HG03457 (cell line): ENCODE measurements around the gene RPL41.
"Not testable (repeated sequence)": the region's sequence is repeated elsewhere in the genome, so short reads cannot be mapped to it uniquely, and the experiment has no call there.

ENCODE experiments used
- ATAC-seq: cut with Tn5 transposase; IDR thresholded peaks from one replicate; pipeline ENCODE4 v1.9.1; 2021; ENCODE audit warnings: moderate number of reproducible peaks; ENCODE audit not compliant: unreplicated experiment

Gene RPL41

DNA sequence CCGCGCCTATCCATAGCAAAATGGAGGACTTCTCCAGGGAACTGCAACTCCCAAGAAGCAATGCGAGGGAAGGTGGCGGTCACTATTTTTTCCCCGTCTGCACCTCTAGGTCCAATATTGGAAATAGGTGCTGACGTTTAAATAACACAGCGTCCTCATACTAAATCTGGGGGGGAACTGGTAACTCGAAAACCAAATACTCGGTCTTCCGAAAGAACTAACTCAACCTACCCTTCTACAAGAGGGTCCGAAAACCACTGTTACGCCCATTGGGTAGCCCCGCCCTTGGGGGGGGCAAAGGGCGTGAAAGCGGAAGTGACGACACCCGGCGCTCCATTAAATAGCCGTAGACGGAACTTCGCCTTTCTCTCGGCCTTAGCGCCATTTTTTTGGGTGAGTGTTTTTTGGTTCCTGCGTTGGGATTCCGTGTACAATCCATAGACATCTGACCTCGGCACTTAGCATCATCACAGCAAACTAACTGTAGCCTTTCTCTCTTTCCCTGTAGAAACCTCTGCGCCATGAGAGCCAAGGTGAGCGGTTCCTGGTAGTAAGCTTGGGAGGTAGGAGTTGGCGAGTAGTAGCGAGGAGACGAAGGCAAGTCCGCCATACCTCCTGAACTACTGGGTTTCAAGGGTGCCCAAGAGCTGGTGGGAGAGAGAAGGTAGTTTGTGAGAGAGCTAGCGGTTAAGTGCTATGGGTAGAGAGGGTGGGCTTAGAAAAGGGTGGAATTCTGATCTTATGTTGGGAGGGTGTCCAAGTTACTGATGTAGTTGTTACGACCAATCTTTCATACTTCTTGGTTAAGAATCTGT, at the start of gene RPL41:
Gene RPL41 (plus strand): TSS at position 367 of the 815 bp plus-strand sequence.
- peak; percentile 35 for ATAC-seq

DNA sequence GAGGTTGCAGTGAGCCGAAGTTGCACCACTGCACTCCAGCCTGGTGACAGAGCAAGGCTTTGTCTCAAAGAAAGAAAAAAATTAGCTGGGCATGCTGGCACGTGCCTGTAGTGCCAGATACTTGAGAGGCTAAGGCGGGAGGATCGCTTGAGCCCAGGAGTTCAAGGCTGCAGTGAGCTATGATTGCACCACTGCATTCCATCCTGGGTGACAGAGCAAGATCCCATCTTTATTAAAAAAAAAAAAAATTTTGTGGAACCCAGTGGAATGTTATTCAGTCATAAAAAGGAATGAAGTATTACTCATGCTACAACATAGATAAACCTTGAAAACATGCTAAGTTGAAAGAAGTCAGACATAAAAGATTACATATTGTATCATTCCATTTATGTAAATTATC, 44.8 kb upstream of the RPL41 start:
- no peak for ATAC-seq

DNA sequence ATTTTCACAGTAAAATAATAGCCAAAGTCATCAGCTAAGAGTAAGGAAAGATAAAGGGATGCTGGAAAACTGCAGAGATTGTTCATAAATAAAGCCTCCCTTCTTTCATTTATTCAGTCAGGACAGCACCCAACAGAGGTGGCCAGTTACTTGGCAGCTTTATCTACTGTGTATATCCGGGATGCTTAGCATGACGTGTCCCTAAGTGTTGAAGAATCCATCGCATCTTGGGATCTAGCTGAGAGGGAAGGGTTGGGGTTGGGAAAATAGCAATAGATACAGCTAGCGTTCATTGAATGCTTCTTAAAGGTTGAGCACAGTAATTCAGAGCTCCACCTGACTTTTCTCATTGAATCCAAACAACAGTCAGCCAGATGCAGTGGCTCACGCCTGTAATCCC, 42.0 kb upstream of the RPL41 start:
- ATAC-seq, result no peak

GRCh38 chr12:56077966-56078365, 38.5 kb upstream of the RPL41 start:
- ATAC-seq, result not testable (repeated sequence)

- ATAC-seq, result no peak
These were observed 38.0 kb upstream of the RPL41 start for GRCh38 chr12:56078427-56078826.

GRCh38 chr12:56078931-56079722, 37.3 kb upstream of the RPL41 start:
- ATAC-seq, result no peak

DNA sequence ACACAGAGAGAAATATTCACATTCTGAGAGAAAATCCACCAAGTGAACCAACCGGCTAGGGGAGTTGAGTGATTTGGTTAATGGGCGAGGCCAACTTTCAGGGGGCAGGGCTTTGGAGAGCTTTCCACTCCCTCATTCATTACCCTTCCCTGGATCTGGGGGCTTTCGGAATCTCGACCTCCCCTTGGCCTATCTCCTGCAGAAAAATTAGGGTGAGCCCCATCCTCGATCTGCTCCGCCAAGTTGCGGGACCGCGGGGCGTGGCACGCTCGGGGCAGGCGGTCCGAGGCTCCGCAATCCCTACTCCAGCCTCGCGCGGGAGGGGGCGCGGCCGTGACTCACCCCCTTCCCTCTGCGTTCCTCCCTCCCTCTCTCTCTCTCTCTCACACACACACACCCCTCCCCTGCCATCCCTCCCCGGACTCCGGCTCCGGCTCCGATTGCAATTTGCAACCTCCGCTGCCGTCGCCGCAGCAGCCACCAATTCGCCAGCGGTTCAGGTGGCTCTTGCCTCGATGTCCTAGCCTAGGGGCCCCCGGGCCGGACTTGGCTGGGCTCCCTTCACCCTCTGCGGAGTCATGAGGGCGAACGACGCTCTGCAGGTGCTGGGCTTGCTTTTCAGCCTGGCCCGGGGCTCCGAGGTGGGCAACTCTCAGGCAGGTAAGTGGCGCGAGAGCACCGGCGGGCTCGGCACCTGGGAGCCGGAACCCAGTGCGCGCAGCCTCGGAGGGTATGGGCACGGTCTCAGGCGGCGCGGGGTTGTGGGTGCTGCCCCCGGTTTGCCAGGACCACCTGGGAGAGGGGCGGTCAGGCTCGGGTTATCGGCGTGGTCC, 36.5 kb upstream of the RPL41 start, which contains the start of gene ERBB3:
Gene ERBB3 (plus strand): TSS at position 443 of the 833 bp plus-strand sequence. CDS start 136 bp downstream, at position 579.
- ATAC-seq, result no peak

DNA sequence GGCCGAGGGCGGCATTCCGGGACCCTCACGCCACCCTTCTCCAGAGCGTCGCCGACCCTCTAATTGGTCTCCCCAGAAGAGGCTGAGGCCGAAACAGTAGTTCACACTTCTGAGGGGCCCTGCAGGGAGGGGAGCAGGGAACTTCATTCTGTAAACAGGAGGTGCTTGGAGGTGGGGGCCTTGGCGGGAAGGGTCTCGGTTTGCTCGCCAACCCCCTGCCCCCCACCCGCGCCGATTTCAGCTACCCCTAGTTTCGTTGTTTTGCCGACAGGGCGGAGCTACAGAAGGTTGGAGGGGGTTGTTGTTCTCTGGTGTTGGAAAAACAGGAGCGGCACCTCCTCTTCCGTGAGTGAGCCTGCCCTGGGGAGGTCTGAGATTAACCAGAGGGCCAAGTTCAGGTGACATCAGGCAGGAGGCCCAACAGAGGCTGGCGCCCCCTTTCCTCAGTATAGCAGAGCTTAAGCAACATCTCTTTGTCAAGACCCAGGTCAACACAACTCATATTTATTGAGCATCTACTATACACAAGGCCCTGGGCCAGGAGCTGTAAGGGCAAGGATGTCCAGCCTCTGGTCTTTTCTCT, 35.8 kb upstream of the RPL41 start:
- no peak for ATAC-seq

- ATAC-seq, result no peak
These were observed 34.8 kb upstream of the RPL41 start for GRCh38 chr12:56081393-56082347.

DNA sequence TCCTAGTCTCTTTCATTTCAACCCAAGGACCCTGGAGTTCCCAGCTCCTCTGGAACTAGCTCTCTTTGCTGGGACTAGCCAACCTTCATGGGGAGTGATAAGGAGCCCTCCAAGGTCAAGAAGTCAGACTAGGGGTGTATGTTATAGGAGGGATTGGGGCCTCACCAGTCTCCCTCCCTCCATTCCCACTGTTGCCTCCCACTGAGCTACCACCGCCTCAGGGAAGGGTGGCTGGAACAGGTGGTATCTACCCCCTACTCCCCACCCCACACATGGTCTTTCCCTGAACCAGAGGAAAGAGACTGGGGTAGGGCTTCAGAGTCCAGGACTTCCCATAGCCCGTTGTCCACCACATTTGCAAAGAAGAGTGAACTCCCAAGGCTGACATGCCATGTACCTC, 34.1 kb upstream of the RPL41 start:
- no peak for ATAC-seq

DNA sequence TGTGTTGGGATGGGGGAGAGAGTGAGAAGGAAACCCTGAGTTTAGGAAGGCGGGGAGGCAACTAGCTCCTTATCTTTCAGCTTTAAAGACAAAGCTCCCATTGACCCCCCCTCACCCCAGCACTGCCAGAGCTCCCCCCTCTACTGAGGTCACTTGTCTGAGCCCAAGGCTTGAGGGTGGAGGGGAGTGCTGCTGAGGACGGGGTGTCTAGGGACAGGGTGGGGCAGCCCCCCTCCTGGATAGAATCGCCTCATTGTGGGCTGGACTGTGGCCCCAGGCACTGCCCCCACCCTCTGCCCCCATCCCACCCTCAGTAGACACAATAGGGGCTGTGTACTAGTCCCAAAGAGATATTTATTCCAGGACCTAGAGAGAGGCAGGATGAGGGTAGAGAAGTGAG, 33.5 kb upstream of the RPL41 start:
- no peak for ATAC-seq

GRCh38 chr12:56084958-56085543, 31.4 kb upstream of the RPL41 start:
- ATAC-seq, result no peak

- no peak for ATAC-seq
These were observed 30.3 kb upstream of the RPL41 start for GRCh38 chr12:56086096-56086495.

- ATAC-seq, result no peak
These were observed 29.8 kb upstream of the RPL41 start for GRCh38 chr12:56086608-56087007.

DNA sequence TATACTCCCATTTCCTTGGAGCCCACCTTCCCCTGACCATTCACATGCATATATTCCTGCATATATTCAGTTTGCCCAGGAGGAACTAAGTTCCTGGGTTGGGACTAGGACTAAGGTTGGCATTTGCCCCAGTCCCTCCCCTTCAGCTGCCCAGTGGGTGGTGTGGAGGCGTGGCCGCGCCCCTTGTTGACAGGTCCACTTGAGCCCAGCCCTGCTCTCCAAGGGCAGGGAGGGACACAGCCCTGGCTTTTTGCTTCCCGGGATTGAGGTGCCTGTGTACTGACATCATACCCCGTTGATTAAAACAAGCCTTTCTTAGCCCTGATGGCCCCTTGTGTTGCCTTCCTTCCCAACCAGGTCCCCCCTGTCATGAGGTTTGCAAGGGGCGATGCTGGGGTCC, 29.2 kb upstream of the RPL41 start:
- no peak for ATAC-seq

DNA sequence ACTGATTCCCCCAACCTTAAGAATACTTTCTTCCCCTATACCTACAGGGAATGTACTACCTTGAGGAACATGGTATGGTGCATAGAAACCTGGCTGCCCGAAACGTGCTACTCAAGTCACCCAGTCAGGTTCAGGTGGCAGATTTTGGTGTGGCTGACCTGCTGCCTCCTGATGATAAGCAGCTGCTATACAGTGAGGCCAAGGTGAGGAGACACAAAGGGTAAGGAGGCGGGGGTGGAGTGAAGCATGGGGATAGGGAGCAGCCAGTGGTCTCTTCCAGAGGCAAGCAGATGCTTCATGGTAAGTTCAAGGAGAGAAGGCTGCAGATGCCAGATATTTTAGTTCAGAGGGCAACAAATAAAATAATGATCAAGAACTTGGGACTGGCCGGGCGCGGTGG, 18.7 kb upstream of the RPL41 start:
- no peak for ATAC-seq

DNA sequence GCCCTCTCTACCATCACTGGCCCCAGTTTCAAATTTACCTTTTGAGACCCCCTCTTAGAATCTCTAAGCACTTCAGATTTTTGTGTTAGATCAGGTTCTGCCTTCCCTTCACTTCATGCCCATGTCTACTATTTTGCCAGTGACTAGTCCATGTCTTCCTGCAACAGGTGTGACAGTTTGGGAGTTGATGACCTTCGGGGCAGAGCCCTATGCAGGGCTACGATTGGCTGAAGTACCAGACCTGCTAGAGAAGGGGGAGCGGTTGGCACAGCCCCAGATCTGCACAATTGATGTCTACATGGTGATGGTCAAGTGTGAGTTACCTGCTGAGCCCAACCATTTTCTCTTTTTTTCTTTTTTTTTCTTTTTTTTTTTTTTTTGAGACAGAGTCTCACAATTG, 17.8 kb upstream of the RPL41 start:
- ATAC-seq, result no peak

DNA sequence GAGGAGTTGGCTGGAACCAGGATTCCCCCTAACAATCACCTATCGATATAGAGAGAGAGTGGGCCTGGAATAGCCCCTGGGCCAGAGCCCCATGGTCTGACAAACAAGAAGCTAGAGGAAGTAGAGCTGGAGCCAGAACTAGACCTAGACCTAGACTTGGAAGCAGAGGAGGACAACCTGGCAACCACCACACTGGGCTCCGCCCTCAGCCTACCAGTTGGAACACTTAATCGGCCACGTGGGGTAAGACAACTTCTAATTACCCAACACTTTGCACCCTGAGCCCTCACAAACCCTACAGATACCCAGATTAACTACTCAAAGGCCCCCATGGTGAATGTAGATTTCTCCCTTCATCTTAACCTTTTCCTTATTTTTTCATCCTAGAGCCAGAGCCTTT, 16.6 kb upstream of the RPL41 start:
- no peak for ATAC-seq

GRCh38 chr12:56101045-56101444, 15.4 kb upstream of the RPL41 start:
- no peak for ATAC-seq
